ENCODE measurements around the gene C19orf38. TPM values are rescaled to one million over a fixed set of nuclear protein-coding genes. Genes with fewer than 3 reads are reported as not detected.

C19orf38 gene
- total and polyA plus RNA-seq, 9 of the 15 experiments (the other 6 are each of a cell fraction or from before 2014, with no cell fraction given): 0.14 to 0.18 TPM; not detected in 7

- peak in 1 of 2 experiments; percentile 4 for TF ChIP-seq E2F6 (IDR thresholded peaks at IDR 0.05; ENCODE audit: borderline replicate concordance in 1 of 2, extremely low read depth in 1 of 2, insufficient read depth in 1 of 2, insufficient read length in 1 of 2, low read depth in 1 of 2, low read length in 1 of 2, poor library complexity in 1 of 2, severe bottlenecking in 1 of 2)
- no peak for TF ChIP-seq NBN (IDR thresholded peaks at IDR 0.05; ENCODE audit: low read depth)
- no peak for TF ChIP-seq ELF1 (tag; IDR thresholded peaks at IDR 0.05)
- TF ChIP-seq ZNF354B (CRISPR knock-in tag; IDR thresholded peaks at IDR 0.05): no peak
- TF ChIP-seq FOXK2 (conservative IDR thresholded peaks at IDR 0.05 in 1 of 2, IDR thresholded peaks at IDR 0.05 in 1 of 2; ENCODE audit: low read depth in 2 of 2): no peak
- 0 out of 2 replicates have a peak, but pooled peaks have one; percentile 35 for TF ChIP-seq FOXO4 (CRISPR knock-in tag; IDR thresholded peaks at IDR 0.05)
- TF ChIP-seq CAMTA2 (CRISPR knock-in tag; conservative IDR thresholded peaks at IDR 0.05): no peak
- 0 out of 2 replicates have a peak, but pooled peaks have one; percentile 10 for TF ChIP-seq MAFK (IDR thresholded peaks at IDR 0.05; ENCODE audit: low read length)
- TF ChIP-seq U2AF2 (optimal IDR thresholded peaks at IDR 0.05; ENCODE audit: low read depth, low read length): no peak
- no peak for TF ChIP-seq HMGXB4 (CRISPR knock-in tag; IDR thresholded peaks at IDR 0.05)
- peak; percentile 74 for TF ChIP-seq POLR2G (IDR thresholded peaks at IDR 0.05; ENCODE audit: low read depth, low read length)
- TF ChIP-seq ZNF583 (CRISPR knock-in tag; IDR thresholded peaks at IDR 0.05): 0 out of 2 replicates have a peak, but pooled peaks have one; percentile 21
- peak; percentile 27; the same call in 1 of the 2 replicates for TF ChIP-seq ELF2 (CRISPR knock-in tag; IDR thresholded peaks at IDR 0.05)
- TF ChIP-seq ZNF740 (CRISPR knock-in tag; IDR thresholded peaks at IDR 0.05): 0 out of 2 replicates have a peak, but pooled peaks have one; percentile 33
- TF ChIP-seq ZNF740 (tag; IDR thresholded peaks at IDR 0.05): no peak
- peak; percentile 22; the same call in 1 of the 2 replicates for TF ChIP-seq USF1 (CRISPR knock-in tag; IDR thresholded peaks at IDR 0.05)
- no peak for TF ChIP-seq E2F3 (CRISPR knock-in tag; IDR thresholded peaks at IDR 0.05)
- 0 out of 2 replicates have a peak, but pooled peaks have one; percentile 74 for TF ChIP-seq ERF (CRISPR knock-in tag; IDR thresholded peaks at IDR 0.05)
- TF ChIP-seq BCL6 (CRISPR knock-in tag; IDR thresholded peaks at IDR 0.05): no peak
- TF ChIP-seq MTA3 (IDR thresholded peaks at IDR 0.05; ENCODE audit: borderline replicate concordance): peak; percentile 26; the same call in 1 of the 2 replicates
These were observed 13.0 kb upstream of the C19orf38 start (continued) for GRCh38 chr19:10835089-10835753.

All from K562 (cell line).